GM18951 (cell line): ENCODE results near the gene CST5.
"Not testable (repeated sequence)": the region's sequence is repeated elsewhere in the genome, so short reads cannot be mapped to it uniquely, and the experiment has no call there.

ENCODE experiments used
- POLR2A ChIP-seq: IDR thresholded peaks from 4 replicates; pipeline ENCODE4 v1.6.1; 2011; ENCODE audit warnings: mild to moderate bottlenecking; ENCODE audit not compliant: insufficient read length, insufficient read depth; ENCODE audit errors: extremely low read depth
- in situ Hi-C: fragments of 300-500 bp; cut with MboI; formaldehyde crosslinking; loops from one replicate; pipeline ENCODE4 v1.12.0; 2022; ENCODE audit warnings: low sequenced_read_pairs, mixed read lengths, inconsistent platforms; ENCODE audit not compliant: unreplicated experiment

Gene CST5

DNA sequence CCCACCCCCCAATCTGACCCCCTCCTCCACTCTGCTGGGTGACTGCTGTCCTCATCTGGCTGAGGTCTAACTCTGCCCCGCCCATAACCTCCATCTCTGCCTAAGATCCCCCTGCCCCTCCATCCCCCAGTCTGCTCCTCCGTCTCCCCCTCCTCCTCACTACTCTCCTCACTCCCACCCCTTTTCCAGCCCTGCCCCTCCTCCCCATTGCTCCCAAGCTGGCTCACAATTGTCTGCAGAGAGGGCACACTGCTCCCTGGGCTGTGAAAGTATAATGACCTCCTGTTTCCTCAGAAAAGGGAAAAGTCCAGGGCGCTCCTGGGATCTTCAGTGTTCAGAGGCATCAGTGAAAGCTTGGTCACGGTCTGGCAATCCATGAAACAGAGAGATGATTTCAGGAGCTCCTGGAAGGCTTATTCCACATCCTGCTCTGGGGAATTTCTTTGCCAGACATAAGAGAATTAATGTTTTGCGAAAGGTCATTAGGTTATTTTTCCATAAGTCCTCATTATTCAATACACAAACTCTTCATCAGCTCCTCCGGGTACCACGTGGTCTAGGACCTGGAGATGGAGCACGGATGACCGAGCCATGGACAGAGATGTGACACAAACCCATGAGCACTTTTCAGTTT is 21.5 kb downstream of the CST5 start:
- no peak for TF ChIP-seq POLR2A
- in situ Hi-C loops: no loop called here

DNA sequence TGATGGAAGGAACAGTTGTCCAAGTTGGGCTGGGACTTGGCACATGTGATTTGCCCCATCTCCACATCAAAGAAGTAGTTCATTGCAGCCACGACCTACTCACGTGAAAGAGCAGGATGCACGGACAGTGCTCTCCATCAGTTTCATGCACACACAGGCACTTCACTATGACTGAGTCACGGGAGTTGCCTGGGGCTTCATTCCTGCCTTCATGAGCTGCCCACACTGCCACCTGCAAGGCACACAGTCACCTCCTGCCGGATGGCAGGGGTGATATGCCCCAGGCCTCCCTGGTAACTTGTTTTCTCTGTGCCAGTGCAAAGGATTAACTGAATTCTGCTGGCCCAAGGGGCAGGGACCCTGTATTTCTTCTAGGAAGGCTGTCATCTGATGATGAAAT is 22.8 kb downstream of the CST5 start:
- in situ Hi-C loops: no loop called here
- no peak for TF ChIP-seq POLR2A

DNA sequence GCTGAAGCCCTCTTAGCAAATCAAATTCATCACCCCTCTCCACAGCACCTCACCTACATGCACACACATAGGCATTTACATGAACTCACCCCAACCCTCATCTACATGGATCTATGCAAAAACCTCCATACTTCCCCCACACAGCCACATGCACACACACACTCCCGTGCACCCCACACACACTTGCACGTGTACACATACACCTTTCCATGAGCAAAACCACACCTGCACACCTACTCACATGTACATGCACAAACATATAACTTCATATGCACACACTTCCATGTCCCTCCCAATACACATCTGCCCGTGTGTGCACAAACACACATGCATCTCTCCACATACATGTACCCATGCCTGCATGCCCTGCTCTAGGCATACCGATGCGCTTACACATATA is 23.3 kb downstream of the CST5 start:
- no peak for TF ChIP-seq POLR2A
- in situ Hi-C loops: no loop called here

DNA sequence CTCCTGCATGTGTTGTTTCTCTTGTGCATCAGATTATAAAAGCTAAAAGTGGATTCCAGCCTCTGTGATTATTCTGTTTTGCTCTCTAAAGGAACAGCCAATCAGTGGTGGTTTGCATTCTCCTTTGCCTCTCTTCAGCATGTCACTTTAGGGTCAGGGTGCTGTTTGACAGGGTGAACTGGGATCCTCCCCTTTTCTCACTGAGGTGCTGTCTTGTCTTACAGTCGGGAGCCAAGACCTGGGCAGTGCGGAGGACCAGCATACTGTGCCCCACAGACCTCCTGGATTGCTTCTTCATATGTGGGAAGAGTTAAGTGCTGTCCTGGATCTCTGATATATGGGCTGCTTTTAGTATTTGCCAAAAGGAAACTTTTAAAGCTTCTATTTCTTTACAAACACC is 37.9 kb downstream of the CST5 start:
- in situ Hi-C loops: no loop called here
- TF ChIP-seq POLR2A: no peak

DNA sequence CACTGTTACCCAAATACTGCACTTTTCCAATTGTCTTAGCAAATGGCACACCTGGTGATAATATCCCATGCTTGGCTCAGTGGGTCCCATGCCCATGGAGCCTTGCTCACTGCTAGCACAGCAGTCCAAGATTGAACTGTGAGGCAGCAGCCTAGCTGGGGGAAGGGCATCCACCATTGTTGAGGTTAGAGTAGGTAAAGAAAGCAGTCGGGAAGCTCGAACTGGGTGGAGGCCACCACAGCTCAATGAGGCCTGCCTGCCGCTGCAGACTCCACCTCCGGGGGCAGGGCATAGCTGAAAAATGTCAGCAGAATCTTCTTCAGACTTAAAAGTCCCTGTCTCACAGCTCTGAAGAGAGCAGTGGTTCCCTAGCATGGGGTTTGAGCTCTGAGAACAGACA is 43.8 kb downstream of the CST5 start:
- in situ Hi-C loops: no loop called here
- no peak for TF ChIP-seq POLR2A

DNA sequence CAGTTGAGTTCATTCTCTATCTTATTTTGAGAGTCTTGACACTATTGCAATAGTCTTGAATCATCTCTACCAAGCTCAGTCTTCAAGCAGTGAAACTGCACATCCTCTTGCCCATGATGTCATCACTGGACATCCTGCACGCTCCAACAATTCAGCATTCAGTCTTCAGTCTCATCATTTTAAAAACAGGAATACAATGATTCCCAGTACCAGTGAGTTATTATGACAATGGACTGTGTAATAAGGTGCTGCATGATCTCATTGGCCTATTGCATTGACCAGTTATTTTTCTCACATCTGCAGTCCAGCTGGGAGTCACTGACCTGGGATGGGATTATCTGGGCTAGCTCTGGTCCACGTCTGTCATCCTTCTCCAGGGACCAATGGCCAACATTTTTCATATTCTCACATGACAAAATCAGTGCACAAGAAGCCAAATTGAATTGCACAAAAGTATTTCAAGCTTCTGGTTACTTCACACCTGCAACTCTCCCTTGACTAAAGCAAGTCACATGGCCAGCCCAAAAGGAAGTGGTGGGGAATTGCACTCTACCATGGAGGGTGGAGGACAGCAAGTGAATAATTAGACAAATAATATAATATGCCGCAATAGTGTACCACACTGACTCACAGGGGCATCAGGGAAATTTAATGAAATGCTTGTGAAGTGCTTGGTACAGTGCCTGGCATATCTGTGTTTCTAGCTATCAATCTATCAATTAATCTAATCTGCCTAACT is 46.6 kb downstream of the CST5 start:
- in situ Hi-C loops: no loop called here
- TF ChIP-seq POLR2A: no peak

DNA sequence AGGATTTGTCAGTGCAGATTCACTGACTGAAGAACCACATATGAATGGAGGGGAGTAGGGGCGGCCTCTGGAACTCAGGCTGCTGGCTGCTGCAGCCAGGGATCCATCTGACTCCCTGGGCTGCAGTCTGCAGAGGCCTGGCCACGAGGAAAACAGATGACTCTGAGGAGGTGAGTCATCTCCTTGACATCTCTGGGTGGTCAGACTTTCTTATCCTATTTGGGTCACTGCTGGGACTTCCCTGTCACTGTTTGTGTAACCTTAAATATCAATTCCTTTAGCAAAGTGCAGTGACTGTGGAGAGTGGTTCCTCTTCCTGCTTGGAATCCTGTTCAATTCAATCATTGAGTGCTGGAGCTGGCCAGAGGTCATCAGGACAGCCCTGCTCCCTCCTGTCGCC is 47.6 kb downstream of the CST5 start:
- in situ Hi-C loops: not testable (repeated sequence)

DNA sequence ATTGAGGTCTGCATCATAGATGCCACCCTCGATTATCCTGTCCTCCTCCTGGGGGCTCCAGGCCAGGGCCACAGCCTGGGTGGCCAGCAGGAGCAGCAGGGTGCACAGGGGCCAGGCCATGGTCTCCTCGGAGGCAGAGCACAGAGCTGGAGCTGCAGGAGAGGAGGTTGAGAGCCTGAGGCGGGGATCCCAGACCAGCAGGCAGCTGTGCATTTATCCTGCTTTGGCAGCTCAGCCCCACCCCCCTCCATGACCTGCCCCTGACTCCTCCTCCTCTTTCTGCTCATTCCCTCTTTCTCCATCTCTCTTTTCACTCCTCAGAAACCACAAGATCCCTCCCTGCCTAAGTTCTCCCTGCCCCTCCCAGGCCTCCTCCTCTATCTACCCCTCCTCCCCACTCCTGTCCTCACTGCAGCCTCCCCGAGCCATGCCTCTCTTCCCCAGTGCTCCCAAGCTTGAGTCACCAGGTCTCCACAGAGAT is 53.0 kb downstream of the CST5 start, which contains the start of gene CST2:
TSS of gene CST2 (minus strand) at position 189 of the 481 bp plus-strand sequence. CDS start at position 120, 69 bp downstream.
- in situ Hi-C loops: no loop called here
- no peak for TF ChIP-seq POLR2A
